Purkinje cell (primary cell): Measurements from ENCODE around the gene TMEM92. TPM values are rescaled to one million over a fixed set of nuclear protein-coding genes. Genes with fewer than 3 reads are reported as not detected.

Source experiments
- polyA plus RNA-seq: library from polyadenylated mRNA; unstranded; fragments of >200 nt; fragmentation: Nextera tagmentation; gene quantifications from 2 replicates; pipeline ENCODE4 v1.2.1, GENCODE V29; 2014

The TMEM92 gene
- not detected in 2 replicates for polyA plus RNA-seq

GRCh38 chr17:50274142-50274896 lies at the start of gene TMEM92:
TMEM92 (plus strand) TSS chr17:50274466; CDS start chr17:50274502, 36 bp downstream.

Other genes starting within 250 kb of the TMEM92 start
- 11.4 and 18.8 TPM in 2 replicates for gene ITGA3, start 218.4 kb upstream of the TMEM92 start, polyA plus RNA-seq
- 9.7 and 16.4 TPM in 2 replicates for gene PDK2, start 179.1 kb upstream of the TMEM92 start, polyA plus RNA-seq
- gene SAMD14, start 144.3 kb upstream of the TMEM92 start, polyA plus RNA-seq, result not detected in 2 replicates
- 1.0 and 1.2 TPM in 2 replicates for gene PPP1R9B, start 123.8 kb upstream of the TMEM92 start, polyA plus RNA-seq
- not detected in 2 replicates for gene SGCA, start 108.5 kb upstream of the TMEM92 start, polyA plus RNA-seq
- gene COL1A1, start 72.8 kb upstream of the TMEM92 start, polyA plus RNA-seq, result 0.15 TPM in 1 of 2 replicates, not detected in the other
- 23.1 and 38.2 TPM in 2 replicates for gene XYLT2, start 71.7 kb downstream of the TMEM92 start, polyA plus RNA-seq
- 272 and 327 TPM in 2 replicates for gene MRPL27, start 98.7 kb downstream of the TMEM92 start, polyA plus RNA-seq
- gene EME1, start 98.8 kb downstream of the TMEM92 start, polyA plus RNA-seq, result 0.35 TPM in 1 of 2 replicates, not detected in the other
- 13.2 and 24.3 TPM in 2 replicates for gene LRRC59, start 123.1 kb downstream of the TMEM92 start, polyA plus RNA-seq
- 5.7 TPM in 1 of 2 replicates, not detected in the other for gene ACSF2, start 151.8 kb downstream of the TMEM92 start, polyA plus RNA-seq
- 1.8 and 2.1 TPM in 2 replicates for gene CHAD, start 194.4 kb downstream of the TMEM92 start, polyA plus RNA-seq
- gene RSAD1, start 204.4 kb downstream of the TMEM92 start, polyA plus RNA-seq, result 11.6 and 12.8 TPM in 2 replicates
- gene MYCBPAP, start 234.0 kb downstream of the TMEM92 start, polyA plus RNA-seq, result not detected in 2 replicates